PC-3 (cell line): ENCODE data around the gene ARMC3. TPM values are rescaled to one million over a fixed set of nuclear protein-coding genes. Genes with fewer than 3 reads are reported as not detected.
A peak's percentile ranks its signal among the peaks of the same experiment; 100 is the strongest.

Experiments
- ATAC-seq: fragments of 200-7000 bp; cut with Tn5 transposase; 2 replicates; pipeline ENCODE4 v1.9.1; 2020; ENCODE audit warnings: mild to moderate bottlenecking, moderate library complexity
- Bru-seq: library from RNA; stranded (reverse); fragments of 400-500 nt; gene quantifications from one replicate; lab custom pipeline; 2021; lab: Mats Ljungman, UMichigan
- BruChase-seq, 2 experiments: library from RNA; stranded (reverse); fragments of 400-500 nt; gene quantifications; one replicate each; lab custom pipeline; 2021; lab: Mats Ljungman, UMichigan
- BruUV-seq: library from RNA; stranded (reverse); fragments of 400-500 nt; replicated peaks from 2 replicates; lab custom pipeline; 2021; lab: Mats Ljungman, UMichigan
- CTCF ChIA-PET: fragments of 300-600 bp; sonication (Branson Sonifier 250); formaldehyde crosslinking; loops from one replicate; lab custom pipeline; 2022; ENCODE audit warnings: antibody characterized with exemption; lab: Charles Lee
- POLR2A ChIA-PET: fragments of 300-600 bp; sonication (Branson Sonifier 250); formaldehyde crosslinking; loops from one replicate; lab custom pipeline; 2022; ENCODE audit warnings: antibody characterized with exemption; ENCODE audit not compliant: unreplicated experiment; lab: Charles Lee
- DNase-seq: peaks from one replicate; pipeline ENCODE4 v3.0.0-alpha.2; 2015
- H2AFZ ChIP-seq: fragments of 300-600 bp; sonication (generic); 2 replicates; pipeline ENCODE4 v1.6.0; 2016; ENCODE audit warnings: antibody characterized with exemption, low read length
- H3F3A ChIP-seq: fragments of 300-600 bp; sonication (generic); one replicate; pipeline ENCODE4 v1.6.0; 2017; ENCODE audit warnings: antibody characterized with exemption, low read length, control low read depth, mild to moderate bottlenecking; ENCODE audit not compliant: unreplicated experiment
- H3K27ac ChIP-seq: fragments of 300-600 bp; sonication (generic); 2 replicates; pipeline ENCODE4 v1.5.1; 2016; ENCODE audit warnings: mild to moderate bottlenecking, low read length
- H3K27me3 ChIP-seq: fragments of 300-600 bp; sonication (generic); 2 replicates; pipeline ENCODE4 v1.6.1; 2016; ENCODE audit warnings: low read length, mixed read lengths
- H3K36me3 ChIP-seq: fragments of 300-600 bp; sonication (generic); 2 replicates; pipeline ENCODE4 v1.6.1; 2016; ENCODE audit warnings: low read depth, mixed run types, low read length, mixed read lengths
- H3K4me1 ChIP-seq: fragments of 300-600 bp; sonication (generic); 2 replicates; pipeline ENCODE4 v1.5.1; 2016; ENCODE audit warnings: low read length; ENCODE audit not compliant: insufficient read depth
- H3K4me2 ChIP-seq: fragments of 300-600 bp; sonication (generic); 2 replicates; pipeline ENCODE4 v1.6.0; 2016; ENCODE audit warnings: low read length
- H3K4me3 ChIP-seq: fragments of 300-600 bp; sonication (generic); 2 replicates; pipeline ENCODE4 v1.5.1; 2016; ENCODE audit warnings: mild to moderate bottlenecking, low read length, mixed read lengths
- H3K79me2 ChIP-seq: fragments of 300-600 bp; sonication (generic); 2 replicates; pipeline ENCODE4 v1.6.1; 2017; ENCODE audit warnings: low read length, mixed read lengths
- H3K9ac ChIP-seq: fragments of 300-600 bp; sonication (generic); 2 replicates; pipeline ENCODE4 v1.6.0; 2016; ENCODE audit warnings: mild to moderate bottlenecking, low read length
- H3K9me2 ChIP-seq: fragments of 300-600 bp; sonication (generic); replicated peaks from 2 replicates; pipeline ENCODE4 v1.6.1; 2016; ENCODE audit warnings: mixed run types, low read length, mixed read lengths
- H3K9me3 ChIP-seq: fragments of 300-600 bp; sonication (generic); 2 replicates; pipeline ENCODE4 v1.6.1; 2016; ENCODE audit warnings: low read length, mixed read lengths
- H4K20me1 ChIP-seq: fragments of 300-600 bp; sonication (generic); 2 replicates; pipeline ENCODE4 v1.6.1; 2016; ENCODE audit warnings: low read length, mixed read lengths
- CTCF ChIP-seq: fragments of 300-600 bp; sonication (generic); conservative IDR thresholded peaks from 2 replicates; pipeline ENCODE4 v1.5.1; 2017; ENCODE audit warnings: antibody characterized with exemption, low read depth, mild to moderate bottlenecking, low read length
- EZH2 ChIP-seq: fragments of 300-600 bp; sonication (generic); IDR thresholded peaks from one replicate; pipeline ENCODE4 v1.6.1; 2017; ENCODE audit warnings: antibody characterized with exemption, mild to moderate bottlenecking, low read length; ENCODE audit not compliant: unreplicated experiment
- EZH2phosphoT487 ChIP-seq: fragments of 300-600 bp; sonication (generic); IDR thresholded peaks from 2 replicates; pipeline ENCODE4 v1.6.1; 2018; ENCODE audit warnings: mild to moderate bottlenecking, antibody characterized with exemption, low read length, borderline replicate concordance
- intact Hi-C: fragments of 100-400 bp; cut with micrococcal nuclease; formaldehyde crosslinking; loops from 2 replicates; pipeline ENCODE4 v1.9.0; 2023
- long read RNA-seq: library from polyadenylated mRNA; unstranded; transcript quantifications from one replicate; pipeline ENCODE4 v2.0.0, GENCODE V29; 2021; ENCODE audit not compliant: unreplicated experiment
- total RNA-seq: library from RNA; depleted of rRNA; stranded (reverse); fragments of >200 nt; gene quantifications from 2 replicates; pipeline ENCODE4 v1.2.3, GENCODE V29; 2014; rRNA removed

Gene ARMC3
- total RNA-seq: 0.18 and 0.40 TPM in 2 replicates
- Bru-seq, nascent RNA: percentile 19 among the genes with signal in this experiment
- BruChase-seq, experiment 1, labeled RNA remaining after a 6-hour chase: percentile 11 among the genes with signal in this experiment
- percentile 15 among the genes with signal in this experiment for BruChase-seq, experiment 2, labeled RNA remaining after a 2-hour chase
- long read RNA-seq: 0 reads

GRCh38 chr10:22927661-22928403, at the start of gene ARMC3:
Gene ARMC3, plus strand, starts transcription at chr10:22928053. Its CDS starts 3,944 bp downstream, at chr10:22931997.
- peak within 1 kb of the TSS; percentile 69 for H3K9ac ChIP-seq
- CTCF ChIA-PET: no interaction called here
- H4K20me1 ChIP-seq: no peaks in the 10 kb centered on the region
- H3K9me3 ChIP-seq: no peaks in the 10 kb centered on the region
- H3K27me3 ChIP-seq: no peaks in the 10 kb centered on the region
- no peaks in the 10 kb centered on the region for H3K79me2 ChIP-seq
- DNase-seq (peak; percentile 57), ATAC-seq (peak; percentile 91)
- peak within 1 kb of the TSS; percentile 89 for H3K4me2 ChIP-seq
- H3K9me2 ChIP-seq: no peaks in the 10 kb centered on the region
- H3K4me1 ChIP-seq: peaks cover 17% of the 10 kb centered on the region
- H3K4me3 ChIP-seq: peak within 1 kb of the TSS; percentile 71
- no peaks in the 10 kb centered on the region for H3K36me3 ChIP-seq
- POLR2A ChIA-PET: no interaction called here
- peak within 1 kb of the TSS; percentile 95 for H2AFZ ChIP-seq
- no peak within 1 kb of the TSS for H3K27ac ChIP-seq
- no TSS peak for BruUV-seq
- intact Hi-C loops: no loop called here
- TF ChIP-seq CTCF (no peak), EZH2phosphoT487 (no peak), EZH2 (no peak)
- no peaks in the 10 kb centered on the region for H3F3A ChIP-seq

- ChIA-PET CTCF (no interaction called here), POLR2A (no interaction called here)
- no peaks in the 10 kb centered on the region for H4K20me1 ChIP-seq
- H3K27ac ChIP-seq: no peak overlapping the region
- no peaks in the 10 kb centered on the region for H3K9me2 ChIP-seq
- no peaks in the 10 kb centered on the region for H3K9me3 ChIP-seq
- TF ChIP-seq EZH2 (no peak), CTCF (no peak)
- H3K79me2 ChIP-seq: no peaks in the 10 kb centered on the region
- H3K4me1 ChIP-seq: no peaks in the 10 kb centered on the region
- H3K9ac ChIP-seq: no peak overlapping the region
- no peaks in the 10 kb centered on the region for H3K36me3 ChIP-seq
- BruUV-seq: no TSS peak
- ATAC-seq (no peak), DNase-seq (no peak)
- H3K4me2 ChIP-seq: no peak overlapping the region
- H3F3A ChIP-seq: no peaks in the 10 kb centered on the region
- H3K27me3 ChIP-seq: no peaks in the 10 kb centered on the region
- H3K4me3 ChIP-seq: no peak overlapping the region
- no peak overlapping the region for H2AFZ ChIP-seq
- intact Hi-C loops: no loop called here
These were observed 36.1 kb upstream of the ARMC3 start for GRCh38 chr10:22891797-22892196.

GRCh38 chr10:22893781-22894180, 34.1 kb upstream of the ARMC3 start:
- H4K20me1 ChIP-seq: no peaks in the 10 kb centered on the region
- no peaks in the 10 kb centered on the region for H3K79me2 ChIP-seq
- H3K9me3 ChIP-seq: no peaks in the 10 kb centered on the region
- H3K9ac ChIP-seq: no peak overlapping the region
- no peaks in the 10 kb centered on the region for H3K4me1 ChIP-seq
- DNase-seq: no peak
- POLR2A ChIA-PET: no interaction called here
- CTCF ChIA-PET: no interaction called here
- no peak overlapping the region for H3K27ac ChIP-seq
- H2AFZ ChIP-seq: no peak overlapping the region
- BruUV-seq: no TSS peak
- H3K27me3 ChIP-seq: no peaks in the 10 kb centered on the region
- no peaks in the 10 kb centered on the region for H3F3A ChIP-seq
- no peaks in the 10 kb centered on the region for H3K9me2 ChIP-seq
- H3K4me3 ChIP-seq: no peak overlapping the region
- no peak overlapping the region for H3K4me2 ChIP-seq
- intact Hi-C loops: no loop called here
- ATAC-seq: no peak
- H3K36me3 ChIP-seq: no peaks in the 10 kb centered on the region
- TF ChIP-seq EZH2phosphoT487 (no peak), EZH2 (no peak), CTCF (no peak)
